Fibroblast of skin of abdomen (primary cell): Measurements from ENCODE around the gene ARID2. TPM values are rescaled to one million over a fixed set of nuclear protein-coding genes. Genes with fewer than 3 reads are reported as not detected.
A peak's percentile ranks its signal among the peaks of the same experiment; 100 is the strongest.

ENCODE experiments used
- DNase-seq: peaks from one replicate; pipeline ENCODE4 v3.0.0-alpha.2; 2013
- polyA plus RNA-seq, 2 experiments: library from polyadenylated mRNA; unstranded; fragments of 120-200 nt; gene quantifications; one replicate each; pipeline ENCODE4 v1.2.1, GENCODE V29; 2013; ENCODE audit not compliant: insufficient read length in 2 of 2

Gene ARID2
- 11.5 TPM for polyA plus RNA-seq (2013, experiment 1 of 2; ENCODE audit: insufficient read length)
- 9.9 TPM for polyA plus RNA-seq (2013, experiment 2 of 2; ENCODE audit: insufficient read length)

- DNase-seq: peak; percentile 79
Measured at GRCh38 chr12:45729233-45730083, at the start of gene ARID2. TSS of gene ARID2 (plus strand) at chr12:45729706. CDS start at chr12:45729837, 131 bp downstream.

GRCh38 chr12:45680362-45680761 lies 49.1 kb upstream of the ARID2 start:
- DNase-seq: no peak

- DNase-seq: no peak
Measured at GRCh38 chr12:45681465-45681864, 48.0 kb upstream of the ARID2 start.

GRCh38 chr12:45685680-45686079 lies 43.8 kb upstream of the ARID2 start:
- DNase-seq: no peak

GRCh38 chr12:45687081-45688015 lies 42.2 kb upstream of the ARID2 start:
- no peak for DNase-seq

GRCh38 chr12:45688183-45688582 lies 41.3 kb upstream of the ARID2 start:
- no peak for DNase-seq

GRCh38 chr12:45695035-45695434 lies 34.5 kb upstream of the ARID2 start:
- DNase-seq: no peak

- DNase-seq: no peak
Measured at GRCh38 chr12:45695606-45696005, 33.9 kb upstream of the ARID2 start.

- no peak for DNase-seq
Measured at GRCh38 chr12:45696049-45696448, 33.5 kb upstream of the ARID2 start.

GRCh38 chr12:45697371-45697770 lies 32.1 kb upstream of the ARID2 start:
- DNase-seq: no peak

GRCh38 chr12:45701296-45701695 lies 28.2 kb upstream of the ARID2 start:
- no peak for DNase-seq

GRCh38 chr12:45703942-45704341 lies 25.6 kb upstream of the ARID2 start:
- no peak for DNase-seq

GRCh38 chr12:45704968-45705367 lies 24.5 kb upstream of the ARID2 start:
- no peak for DNase-seq

GRCh38 chr12:45705404-45705803 lies 24.1 kb upstream of the ARID2 start:
- no peak for DNase-seq

GRCh38 chr12:45707241-45707857 lies 22.2 kb upstream of the ARID2 start:
- no peak for DNase-seq

- no peak for DNase-seq
Measured at GRCh38 chr12:45708363-45708762, 21.1 kb upstream of the ARID2 start.

- no peak for DNase-seq
Measured at GRCh38 chr12:45708901-45709300, 20.6 kb upstream of the ARID2 start.

- DNase-seq: no peak
Measured at GRCh38 chr12:45712319-45712718, 17.2 kb upstream of the ARID2 start.

GRCh38 chr12:45713078-45713477 lies 16.4 kb upstream of the ARID2 start:
- peak; percentile 51 for DNase-seq

- DNase-seq: no peak
Measured at GRCh38 chr12:45718306-45718705, 11.2 kb upstream of the ARID2 start.

- DNase-seq: no peak
Measured at GRCh38 chr12:45720069-45720468, 9.4 kb upstream of the ARID2 start.

- no peak for DNase-seq
Measured at GRCh38 chr12:45721369-45721768, 8.1 kb upstream of the ARID2 start.

- no peak for DNase-seq
Measured at GRCh38 chr12:45721954-45722353, 7.6 kb upstream of the ARID2 start.
